Ovary (tissue), 9 donors: ENCODE measurements around the gene SMARCA1. TPM values are rescaled to one million over a fixed set of nuclear protein-coding genes. Genes with fewer than 3 reads are reported as not detected.
A peak's percentile ranks its signal among the peaks of the same experiment; 100 is the strongest.

Experiments used
- DNase-seq, 5 donors: peaks; one replicate each; pipeline ENCODE4 v3.0.0-alpha.2; 2019 to 2020
- H3K27ac ChIP-seq, 2 donors: fragments of 200-600 bp; one replicate each; pipeline versions ENCODE4 v1.5.1 to v1.8.0; 2019 to 2022
- H3K27me3 ChIP-seq: fragments of 200-600 bp; one replicate; pipeline ENCODE4 v1.8.0; 2022
- H3K36me3 ChIP-seq: fragments of 200-600 bp; sonication (generic); one replicate; pipeline ENCODE4 v1.5.1; 2019
- H3K4me1 ChIP-seq: one replicate; pipeline ENCODE4 v1.8.1; 2013; ENCODE audit warnings: mild to moderate bottlenecking, moderate library complexity; ENCODE audit not compliant: insufficient read depth
- H3K4me3 ChIP-seq: fragments of 200-600 bp; sonication (generic); one replicate; pipeline ENCODE4 v1.5.1; 2017
- H3K9me3 ChIP-seq, 2 donors: fragments of 200-600 bp in 1 of 2; sonication (generic) in 1 of 2; one replicate each; pipeline versions ENCODE4 v1.5.1 to v1.8.1; 2013 to 2019; ENCODE audit warnings: mild to moderate bottlenecking in 1 of 2, moderate library complexity in 1 of 2
- EP300 ChIP-seq: sonication (generic); formaldehyde crosslinking; IDR thresholded peaks from one replicate; pipeline ENCODE4 v1.6.1; 2017; ENCODE audit warnings: antibody characterized with exemption
- POLR2A ChIP-seq: fragments of 450-650 bp; IDR thresholded peaks from one replicate; pipeline ENCODE4 v1.6.1; 2017; ENCODE audit warnings: antibody characterized with exemption, mild to moderate bottlenecking, moderate library complexity
- WGBS, 3 donors: extraction: QIAGEN DNeasy Blood & Tissue Kit in 1 of 3; methylation state at CpG; one replicate each; pipeline versions ENCODE4 v1.1.5 to v1.1.7; 2013 to 2017; 5-methylcytosine and 5-hydroxymethylcytosine counted together
- intact Hi-C, 4 donors: fragments of 100-400 bp; cut with DNase I; formaldehyde crosslinking; loops; one replicate each; pipeline versions ENCODE4 v1.11.0 to v1.15.1; 2022 to 2023
- polyA plus RNA-seq, 2 donors: library from polyadenylated mRNA; stranded (reverse); fragments of 200-250 nt in 1 of 2; fragments of 350-450 nt in 1 of 2; fragmentation: Illumina TruSeq in 1 of 2; extraction: RNeasy Lipid Tissue Mini Kit (QIAGEN cat#74804) in 1 of 2; gene quantifications; one replicate each; pipeline ENCODE4 v1.2.3, GENCODE V29; 2013 to 2014
- small RNA-seq: library from RNA; depleted of rRNA; stranded (forward); fragments of <200 nt; gene quantifications from one replicate; pipeline ENCODE3, GENCODE V24; 2016
- total RNA-seq, 7 donors: library from RNA; depleted of rRNA in 2 of 7; stranded (reverse); fragments of >200 nt in 2 of 7; fragmentation: NEBNext Ultra II Directional in 3 of 7; extraction: Animal tissue kit (Norgen Biotek cat#: 25700) in 3 of 7; gene quantifications; one replicate each; pipeline versions ENCODE4 v1.1.0 to v1.2.4, GENCODE V29; 2016 to 2023
- TF ChIP-seq, protein P1 (sequence below), 3 donors: fragments of 450-650 bp in 2 of 3; fragments of 200-600 bp in 1 of 3; IDR thresholded peaks; one replicate each; pipeline versions ENCODE4 v1.5.1 to v1.8.0; 2016 to 2022; ENCODE audit warnings: antibody characterized with exemption in 3 of 3, mild to moderate bottlenecking in 1 of 3
- donor health status: DM: no; HTN: no; CAD: no; lungs with moderate emphysema.
- donor health status: DM: no; HTN: no; CAD: no.
- donor health status: Bipolar disorder and iron deficiency.
- donor health status: DM: yes; HTN: yes; CAD: no.
- donor health status: DM: no; HTN: no; CAD: no.
- donor health status: DM: yes; HTN: yes; CAD: no.

Gene SMARCA1
- total and polyA plus RNA-seq, 9 donors = 47.5 to 124 (median 67.1) TPM

DNA sequence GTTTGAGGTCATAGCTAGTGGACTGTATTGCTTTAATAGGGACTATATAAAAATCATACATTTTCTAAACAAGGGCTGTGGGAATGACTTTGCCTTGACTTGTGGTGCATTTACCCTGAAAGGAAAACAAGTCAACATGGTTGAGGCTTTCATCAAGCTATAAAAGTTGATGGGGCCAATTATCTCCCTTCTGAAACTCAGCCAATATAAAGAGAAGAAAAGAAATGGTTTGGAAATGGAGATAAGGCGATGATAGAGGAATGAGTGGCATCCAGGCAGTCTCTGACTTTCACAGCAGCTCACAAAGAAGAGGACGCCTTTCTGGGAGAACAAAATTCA, 118.7 kb downstream of the SMARCA1 start:
- no peaks in the 10 kb centered on the region for H3K4me1 ChIP-seq
- DNase-seq = no peak
- intact Hi-C loops = no loop called here
- H3K4me3 ChIP-seq = no peak overlapping the region
- no peaks in the 10 kb centered on the region for H3K27me3 ChIP-seq
- no peaks in the 10 kb centered on the region for H3K36me3 ChIP-seq
- 40 to 53% (median 46%) methylated on average over 2 of the region's 2 CpGs for WGBS, 3 donors
- H3K9me3 ChIP-seq = no peaks in the 10 kb centered on the region
- TF ChIP-seq, protein P1, sequence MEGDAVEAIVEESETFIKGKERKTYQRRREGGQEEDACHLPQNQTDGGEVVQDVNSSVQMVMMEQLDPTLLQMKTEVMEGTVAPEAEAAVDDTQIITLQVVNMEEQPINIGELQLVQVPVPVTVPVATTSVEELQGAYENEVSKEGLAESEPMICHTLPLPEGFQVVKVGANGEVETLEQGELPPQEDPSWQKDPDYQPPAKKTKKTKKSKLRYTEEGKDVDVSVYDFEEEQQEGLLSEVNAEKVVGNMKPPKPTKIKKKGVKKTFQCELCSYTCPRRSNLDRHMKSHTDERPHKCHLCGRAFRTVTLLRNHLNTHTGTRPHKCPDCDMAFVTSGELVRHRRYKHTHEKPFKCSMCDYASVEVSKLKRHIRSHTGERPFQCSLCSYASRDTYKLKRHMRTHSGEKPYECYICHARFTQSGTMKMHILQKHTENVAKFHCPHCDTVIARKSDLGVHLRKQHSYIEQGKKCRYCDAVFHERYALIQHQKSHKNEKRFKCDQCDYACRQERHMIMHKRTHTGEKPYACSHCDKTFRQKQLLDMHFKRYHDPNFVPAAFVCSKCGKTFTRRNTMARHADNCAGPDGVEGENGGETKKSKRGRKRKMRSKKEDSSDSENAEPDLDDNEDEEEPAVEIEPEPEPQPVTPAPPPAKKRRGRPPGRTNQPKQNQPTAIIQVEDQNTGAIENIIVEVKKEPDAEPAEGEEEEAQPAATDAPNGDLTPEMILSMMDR (IDR thresholded peaks at IDR 0.05) = no peak
- TF ChIP-seq EP300 (no peak), POLR2A (no peak)
- H3K27ac ChIP-seq = no peak overlapping the region

DNA sequence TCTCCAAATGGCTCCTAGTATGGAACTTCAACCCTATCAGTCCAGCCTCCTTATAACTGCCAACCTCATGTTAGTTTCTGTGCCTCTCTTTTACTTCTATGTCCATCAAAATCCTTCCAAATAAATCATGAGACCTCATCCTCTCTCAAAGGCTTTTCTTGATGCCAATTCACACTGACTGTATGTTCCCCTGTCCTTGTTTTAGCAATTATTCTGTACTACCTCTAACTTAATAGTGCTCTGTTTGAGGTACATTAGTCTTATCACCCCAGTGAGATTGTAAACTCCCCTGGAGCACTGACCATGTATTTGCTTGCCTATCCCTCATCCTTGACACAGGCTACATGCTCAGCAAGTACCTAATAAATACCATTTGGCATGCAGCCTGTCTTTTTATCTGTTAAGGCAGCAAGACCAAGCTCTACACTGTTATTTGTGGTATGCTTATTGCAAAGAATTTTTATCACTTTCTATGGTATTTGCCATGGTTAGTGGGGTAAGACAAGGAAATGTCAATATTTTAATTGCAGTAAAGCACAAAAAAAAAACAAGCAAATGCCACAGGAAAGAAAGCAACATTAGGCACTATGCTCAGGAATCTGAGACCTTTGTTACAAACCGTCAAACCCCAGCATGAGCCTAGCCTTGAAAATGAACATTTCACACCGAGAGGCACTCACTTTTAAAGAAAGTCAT, 119.2 kb downstream of the SMARCA1 start:
- H3K9me3 ChIP-seq = no peaks in the 10 kb centered on the region
- WGBS, 3 donors = 31 to 38% (median 38%) methylated on average over 2 of the region's 2 CpGs
- DNase-seq = no peak
- no peaks in the 10 kb centered on the region for H3K4me1 ChIP-seq
- H3K27ac ChIP-seq = no peak overlapping the region
- no peaks in the 10 kb centered on the region for H3K27me3 ChIP-seq
- H3K36me3 ChIP-seq = no peaks in the 10 kb centered on the region
- TF ChIP-seq EP300 = no peak
- TF ChIP-seq, protein P1 (IDR thresholded peaks at IDR 0.05) = no peak
- no peak for TF ChIP-seq POLR2A
- H3K4me3 ChIP-seq = no peak overlapping the region
- intact Hi-C loops = no loop called here

Small RNA genes within 50 kb of the gene (small RNA-seq; reads per million reads assigned to genes)
- gene RF01169 = not detected
- gene RNA5SP513 = 3.2 reads per million, percentile 76 among the genes with 10 or more reads in this experiment
- not detected for gene RPS26P56

Other genes starting within 250 kb of the SMARCA1 start
- gene OCRL, start 16.8 kb upstream of the SMARCA1 start, total RNA-seq = 10 to 100 TPM; 14.8 to 54.8 (median 32.5) TPM
- 10 to 100 TPM; 23.3 to 49.8 TPM for gene OCRL, start 16.8 kb upstream of the SMARCA1 start, polyA plus RNA-seq
- gene APLN, start 131.5 kb upstream of the SMARCA1 start, total RNA-seq = 10 to 100 TPM in 2 of 7 donors, 1 to 10 TPM in 4, under 1 TPM in 1; 0.72 to 14.5 (median 3.4) TPM
- 1 to 10 TPM; 1.3 to 3.6 TPM for gene APLN, start 131.5 kb upstream of the SMARCA1 start, polyA plus RNA-seq
- gene XPNPEP2, start 215.5 kb upstream of the SMARCA1 start, total RNA-seq = 1 to 10 TPM in 5 of 7 donors, under 1 TPM in 2; 0.28 to 6.4 (median 1.4) TPM
- gene XPNPEP2, start 215.5 kb upstream of the SMARCA1 start, polyA plus RNA-seq = 1 to 10 TPM in 1 of 2 donors, under 1 TPM in 1; 0.58 to 4.0 TPM